Osteocyte (in vitro differentiated cells): ENCODE measurements around the gene E2F6. TPM values are rescaled to one million over a fixed set of nuclear protein-coding genes. Genes with fewer than 3 reads are reported as not detected.
"Not testable (repeated sequence)": the region's sequence is repeated elsewhere in the genome, so short reads cannot be mapped to it uniquely, and the experiment has no call there.

Experiments used
- DNase-seq: peaks from one replicate; pipeline ENCODE4 v3.0.0; 2021; ENCODE audit warnings: mixed read lengths; ENCODE audit not compliant: unreplicated experiment; ENCODE audit errors: extremely low spot score
- H3K27ac Mint-ChIP-seq: one replicate; pipeline ENCODE4 v1.8.0; 2021; ENCODE audit warnings: mild to moderate bottlenecking, mixed read lengths; ENCODE audit not compliant: unreplicated experiment
- H3K27me3 Mint-ChIP-seq: one replicate; pipeline ENCODE4 v1.8.0; 2021; ENCODE audit warnings: mixed read lengths; ENCODE audit not compliant: unreplicated experiment
- H3K36me3 Mint-ChIP-seq: one replicate; pipeline ENCODE4 v1.8.0; 2021; ENCODE audit warnings: mixed read lengths; ENCODE audit not compliant: unreplicated experiment
- H3K4me1 Mint-ChIP-seq: one replicate; pipeline ENCODE4 v1.8.0; 2021; ENCODE audit warnings: mixed read lengths; ENCODE audit not compliant: unreplicated experiment
- H3K4me3 Mint-ChIP-seq: one replicate; pipeline ENCODE4 v1.8.0; 2021; ENCODE audit warnings: mild to moderate bottlenecking, moderate library complexity, mixed read lengths; ENCODE audit not compliant: unreplicated experiment
- H3K9me3 Mint-ChIP-seq: one replicate; pipeline ENCODE4 v1.8.0; 2021; ENCODE audit warnings: mixed read lengths; ENCODE audit not compliant: unreplicated experiment
- total RNA-seq: library from RNA; stranded (reverse); gene quantifications from 2 replicates; pipeline ENCODE4 v1.2.1, GENCODE V29; 2021
- TF ChIP-seq, protein P1 (sequence below): fragments of 200-600 bp; sonication (generic); IDR thresholded peaks from 2 replicates; pipeline ENCODE4 v1.5.0; 2021; ENCODE audit warnings: antibody characterized with exemption, mild to moderate bottlenecking, moderate library complexity

The E2F6 gene
- total RNA-seq, 1 donor from 2014 or later, result 14.8 TPM

DNA sequence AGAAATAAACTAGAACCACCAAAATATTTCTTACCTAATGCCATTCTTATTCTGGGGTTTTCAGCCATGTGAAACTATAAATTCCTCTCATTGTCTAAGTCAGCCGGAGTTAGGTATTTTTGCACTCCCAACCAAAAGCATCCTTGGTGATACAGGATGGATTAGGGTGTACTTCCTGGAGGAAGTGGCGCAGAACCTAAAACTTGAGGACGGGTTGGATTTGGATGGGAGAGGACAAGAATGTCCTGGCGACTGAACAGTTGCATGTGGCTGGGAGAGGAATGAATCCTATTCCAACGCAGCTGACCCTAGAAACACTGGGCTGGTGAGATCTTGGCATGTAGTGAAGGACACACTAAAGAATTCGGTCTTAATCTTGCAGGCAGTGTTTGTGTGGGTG, 58.5 kb downstream of the E2F6 start:
- DNase-seq, result no peak
- H3K4me3 Mint-ChIP-seq, result no peak overlapping the region
- no peaks in the 10 kb centered on the region for H3K36me3 Mint-ChIP-seq
- TF ChIP-seq, protein P1, sequence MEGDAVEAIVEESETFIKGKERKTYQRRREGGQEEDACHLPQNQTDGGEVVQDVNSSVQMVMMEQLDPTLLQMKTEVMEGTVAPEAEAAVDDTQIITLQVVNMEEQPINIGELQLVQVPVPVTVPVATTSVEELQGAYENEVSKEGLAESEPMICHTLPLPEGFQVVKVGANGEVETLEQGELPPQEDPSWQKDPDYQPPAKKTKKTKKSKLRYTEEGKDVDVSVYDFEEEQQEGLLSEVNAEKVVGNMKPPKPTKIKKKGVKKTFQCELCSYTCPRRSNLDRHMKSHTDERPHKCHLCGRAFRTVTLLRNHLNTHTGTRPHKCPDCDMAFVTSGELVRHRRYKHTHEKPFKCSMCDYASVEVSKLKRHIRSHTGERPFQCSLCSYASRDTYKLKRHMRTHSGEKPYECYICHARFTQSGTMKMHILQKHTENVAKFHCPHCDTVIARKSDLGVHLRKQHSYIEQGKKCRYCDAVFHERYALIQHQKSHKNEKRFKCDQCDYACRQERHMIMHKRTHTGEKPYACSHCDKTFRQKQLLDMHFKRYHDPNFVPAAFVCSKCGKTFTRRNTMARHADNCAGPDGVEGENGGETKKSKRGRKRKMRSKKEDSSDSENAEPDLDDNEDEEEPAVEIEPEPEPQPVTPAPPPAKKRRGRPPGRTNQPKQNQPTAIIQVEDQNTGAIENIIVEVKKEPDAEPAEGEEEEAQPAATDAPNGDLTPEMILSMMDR, result no peak
- peaks cover 3% of the 10 kb centered on the region for H3K9me3 Mint-ChIP-seq
- H3K27ac Mint-ChIP-seq, result peak overlapping the region; percentile 93
- H3K27me3 Mint-ChIP-seq, result no peaks in the 10 kb centered on the region
- H3K4me1 Mint-ChIP-seq, result peaks cover 63% of the 10 kb centered on the region

DNA sequence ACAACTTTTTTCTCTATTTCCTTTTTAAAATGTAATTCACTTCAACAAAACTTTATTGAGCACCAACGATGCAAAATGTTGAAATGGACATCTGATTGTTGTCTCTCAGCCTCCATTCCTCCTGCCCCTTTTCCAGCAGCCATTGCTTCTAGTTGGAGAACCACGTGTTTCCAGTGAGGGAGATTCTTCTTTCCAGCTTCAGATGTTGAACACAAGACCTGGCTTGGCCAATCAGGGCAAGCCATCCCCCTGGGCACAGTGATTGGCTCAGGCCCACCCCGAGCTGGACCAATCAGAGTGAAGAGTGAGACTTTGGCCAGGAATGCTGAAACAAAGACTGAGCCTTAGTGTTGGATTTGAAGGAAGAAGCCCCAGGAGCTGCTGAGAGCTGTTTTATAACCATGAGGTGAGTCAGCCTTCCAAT, 59.0 kb downstream of the E2F6 start:
- Mint-ChIP-seq H3K4me1 (peaks cover 61% of the 10 kb centered on the region), H3K27ac (peak overlapping the region; percentile 93), H3K36me3 (no peaks in the 10 kb centered on the region), H3K27me3 (no peaks in the 10 kb centered on the region), H3K9me3 (peaks cover 3% of the 10 kb centered on the region), H3K4me3 (peak overlapping the region; percentile 59)
- TF ChIP-seq, protein P1, result no peak
- peak; percentile 87 for DNase-seq

DNA sequence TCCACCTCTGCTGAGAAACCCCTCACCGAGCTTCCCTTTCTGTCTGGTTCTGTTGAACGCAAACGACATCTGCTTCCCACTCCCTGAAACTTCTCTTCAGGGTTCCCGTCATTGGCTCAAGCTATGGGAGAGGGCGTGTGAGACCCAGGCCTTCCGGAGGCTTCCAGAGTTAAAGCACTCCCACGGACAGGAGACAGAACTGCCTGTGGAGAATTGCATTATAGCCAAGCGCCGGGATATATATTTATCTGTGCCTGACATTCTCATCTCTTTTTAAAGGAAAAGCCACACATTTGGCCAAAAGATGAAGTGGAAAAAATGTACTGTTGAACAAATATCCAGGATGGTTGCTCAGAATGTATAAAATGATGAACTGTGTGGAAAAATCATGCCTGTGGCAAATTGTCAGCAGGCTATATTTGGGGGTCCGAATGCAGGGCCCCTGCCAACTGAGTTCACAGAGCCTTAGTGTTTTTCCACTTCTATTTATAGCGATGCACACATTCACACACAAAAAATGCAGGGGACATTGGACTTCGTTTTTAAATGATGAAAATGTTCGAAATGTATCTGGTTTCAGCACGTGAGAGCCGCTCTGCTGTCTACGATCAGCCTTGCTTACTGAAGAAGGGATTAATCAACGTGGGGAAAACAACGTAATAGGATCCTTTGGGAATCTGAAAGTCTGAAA, 59.5 kb downstream of the E2F6 start:
- Mint-ChIP-seq H3K27me3 (no peaks in the 10 kb centered on the region), H3K4me3 (peak overlapping the region; percentile 59), H3K4me1 (peaks cover 56% of the 10 kb centered on the region), H3K36me3 (no peaks in the 10 kb centered on the region), H3K27ac (peak overlapping the region; percentile 93), H3K9me3 (peaks cover 3% of the 10 kb centered on the region)
- TF ChIP-seq, protein P1, result no peak
- DNase-seq, result no peak

DNA sequence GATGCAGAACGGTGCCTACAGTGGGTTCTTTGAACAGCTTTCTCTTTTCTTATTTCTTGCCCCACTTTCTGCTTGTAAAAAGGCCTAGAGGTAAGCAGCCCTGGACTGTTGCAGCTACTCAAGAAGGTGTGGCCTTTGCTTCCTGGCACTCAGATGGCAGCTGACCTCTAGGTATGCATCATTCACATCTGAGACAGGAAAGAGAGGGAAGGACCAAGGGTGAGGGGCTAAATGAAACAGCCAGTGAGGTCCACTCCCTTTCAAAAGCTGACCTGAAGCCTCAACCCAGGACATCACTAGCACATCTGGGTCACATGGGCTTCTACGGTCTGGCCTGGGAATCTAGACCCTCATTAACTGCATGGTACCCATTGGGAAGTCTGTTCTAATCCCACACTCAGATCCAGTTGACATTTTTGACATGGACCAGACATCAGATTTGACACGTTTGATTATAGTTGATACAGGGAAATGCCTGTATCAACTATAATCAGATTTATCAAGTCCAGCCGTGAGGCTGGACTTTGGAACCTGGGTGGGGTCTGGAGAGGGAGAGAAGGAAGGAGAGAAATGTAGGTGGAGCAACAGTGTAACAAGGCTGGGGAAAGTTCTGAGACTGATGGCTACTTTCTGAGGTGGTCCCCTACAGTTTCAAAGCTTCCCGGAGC, 60.2 kb downstream of the E2F6 start:
- no peaks in the 10 kb centered on the region for H3K27me3 Mint-ChIP-seq
- H3K9me3 Mint-ChIP-seq, result peaks cover 3% of the 10 kb centered on the region
- no peaks in the 10 kb centered on the region for H3K36me3 Mint-ChIP-seq
- H3K4me1 Mint-ChIP-seq, result peaks cover 56% of the 10 kb centered on the region
- DNase-seq, result no peak
- TF ChIP-seq, protein P1, result no peak
- H3K4me3 Mint-ChIP-seq, result no peak overlapping the region
- peak overlapping the region; percentile 93 for H3K27ac Mint-ChIP-seq

DNA sequence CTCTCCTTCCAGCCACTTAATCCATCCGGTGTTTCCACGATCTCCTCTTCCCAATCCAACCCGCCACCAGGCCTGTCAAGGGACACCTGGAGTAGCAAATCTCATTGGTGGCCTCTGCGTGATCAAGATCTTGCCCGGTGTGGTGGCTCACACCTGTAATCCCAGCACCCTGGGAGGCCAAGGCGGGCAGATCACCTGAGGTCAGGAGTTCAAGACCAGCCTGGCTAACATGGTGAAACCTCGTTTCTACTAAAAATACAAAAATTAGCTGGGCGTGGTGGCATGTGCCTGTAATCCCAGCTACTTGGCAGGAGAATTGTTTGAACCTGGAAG, 60.9 kb downstream of the E2F6 start:
- not testable (repeated sequence) for DNase-seq, H3K9me3 Mint-ChIP-seq, H3K27me3 Mint-ChIP-seq, H3K4me3 Mint-ChIP-seq, H3K36me3 Mint-ChIP-seq
- Mint-ChIP-seq H3K4me1 (peaks cover 54% of the 10 kb centered on the region), H3K27ac (peak overlapping the region; percentile 93)
